HuH-7.5 (cell line): ENCODE data around the gene KRT40.

Experiments
- DNase-seq: peaks from one replicate; pipeline ENCODE4 v3.0.0; 2011; ENCODE audit warnings: low spot score

KRT40 gene

GRCh38 chr17:40952154-40952553, 32.0 kb downstream of the KRT40 start:
- DNase-seq: no peak

GRCh38 chr17:40951011-40951622, 33.0 kb downstream of the KRT40 start:
- no peak for DNase-seq

DNA sequence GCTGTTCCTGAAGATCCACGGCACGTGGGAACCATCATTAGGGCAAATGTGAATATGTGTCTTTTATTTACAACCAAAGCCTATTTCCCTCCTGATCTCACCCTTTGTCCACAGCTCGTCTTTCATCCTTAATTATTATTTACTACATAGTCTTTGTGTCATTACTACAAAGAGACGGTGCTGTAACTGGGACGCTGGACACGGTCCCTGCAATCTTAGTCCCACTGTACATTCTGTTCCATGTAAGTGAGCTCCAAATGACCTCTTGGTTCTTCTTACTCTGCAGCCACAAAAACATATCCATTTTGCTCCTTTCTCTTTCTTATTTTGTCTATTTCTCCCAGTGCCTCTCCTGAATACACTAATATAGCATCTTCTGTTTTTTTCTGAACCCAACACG, 34.0 kb downstream of the KRT40 start:
- no peak for DNase-seq

GRCh38 chr17:40949418-40949817, 34.7 kb downstream of the KRT40 start:
- DNase-seq: no peak

GRCh38 chr17:40947929-40948328, 36.2 kb downstream of the KRT40 start:
- no peak for DNase-seq

- DNase-seq: no peak
Measured at GRCh38 chr17:40945414-40945813, 38.7 kb downstream of the KRT40 start.

DNA sequence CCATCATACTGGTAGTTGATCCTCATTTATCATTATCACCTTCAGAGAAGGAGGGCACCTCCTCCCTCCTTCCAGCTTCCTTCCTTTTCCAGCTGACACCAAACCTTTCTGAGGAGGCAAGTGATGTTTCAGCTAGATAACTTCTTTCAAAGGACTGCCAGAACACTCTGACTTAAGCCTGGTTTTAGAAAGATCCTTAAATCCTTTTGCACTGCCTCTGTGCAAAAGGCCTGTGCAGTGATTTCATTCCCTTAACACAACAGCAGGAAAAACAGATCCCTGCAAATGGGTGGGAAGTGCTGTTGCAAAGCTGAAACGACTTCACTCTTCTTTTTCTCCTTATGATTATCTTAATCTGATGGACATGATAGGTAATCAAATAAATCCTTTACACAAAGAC, 39.6 kb downstream of the KRT40 start:
- DNase-seq: no peak

DNA sequence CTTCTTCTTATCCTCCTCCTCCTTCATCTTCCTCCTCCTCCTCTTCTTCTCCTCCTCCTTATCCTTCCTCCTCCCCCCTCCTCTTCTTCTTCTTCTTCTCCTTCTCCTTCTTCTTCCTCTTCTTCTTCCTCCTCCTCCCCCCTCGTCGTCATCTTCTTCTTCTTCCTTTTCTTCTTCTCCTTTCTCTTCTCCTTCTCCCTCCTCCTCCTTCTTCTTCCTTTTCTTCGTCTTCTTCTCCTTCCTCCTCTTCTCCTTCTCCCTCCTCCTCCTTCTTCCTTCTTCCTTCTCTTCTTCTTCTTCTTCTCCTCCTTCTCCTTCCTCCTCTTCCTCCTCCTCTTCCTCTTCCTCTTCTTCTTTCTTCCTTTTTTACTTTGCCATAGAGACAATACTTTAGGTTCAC, 41.6 kb downstream of the KRT40 start:
- no peak for DNase-seq

- DNase-seq: no peak
Measured at GRCh38 chr17:40940266-40940665, 43.9 kb downstream of the KRT40 start.

GRCh38 chr17:40938981-40939380, 45.1 kb downstream of the KRT40 start:
- DNase-seq: no peak

DNA sequence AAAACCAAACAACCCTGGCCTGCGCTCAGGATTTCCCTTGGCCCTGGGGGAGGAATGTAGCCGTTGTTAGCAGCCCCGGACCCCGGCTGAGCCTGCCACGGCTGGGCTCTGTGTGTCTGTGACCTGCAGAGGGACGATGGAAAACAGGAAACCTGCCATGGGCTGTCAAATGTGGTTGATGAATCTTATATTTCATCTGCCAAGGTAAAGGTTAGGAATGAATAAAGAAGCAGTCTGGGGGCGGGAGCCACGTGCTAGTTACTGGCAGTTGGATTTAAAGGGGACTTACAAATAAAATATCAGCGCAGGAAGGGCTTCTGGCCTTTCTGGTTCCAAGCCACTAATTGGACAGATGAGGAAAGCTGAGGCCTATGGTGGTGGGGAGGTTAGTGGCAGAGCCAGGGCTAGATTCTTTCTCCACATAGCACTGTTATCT, 46.7 kb downstream of the KRT40 start, which contains the start of gene KRT23:
Gene KRT23, minus strand, starts transcription at position 263 of the 436 bp plus-strand sequence. CDS start 1,043 bp downstream, outside the sequence.
- DNase-seq: no peak

DNA sequence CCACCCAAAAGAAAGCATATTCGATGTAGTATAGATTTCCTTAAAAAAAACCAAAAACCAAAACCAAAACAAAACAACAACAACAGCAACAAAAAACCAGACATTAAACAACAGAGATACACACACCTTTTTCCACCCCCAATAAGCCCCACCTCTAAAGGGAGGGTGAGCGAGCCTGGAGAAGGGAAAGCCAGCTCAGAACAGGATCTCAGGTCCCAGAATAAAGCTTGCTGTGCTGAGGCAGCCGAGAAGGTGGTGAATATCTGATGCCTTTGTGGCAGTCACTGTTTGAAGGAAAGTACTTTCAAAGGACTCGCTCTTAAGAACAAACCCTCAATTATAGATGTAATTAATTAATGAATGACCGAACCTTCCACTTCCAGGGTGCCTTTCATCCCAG, 47.1 kb downstream of the KRT40 start:
- DNase-seq: no peak

- peak; percentile 19 for DNase-seq
Measured at GRCh38 chr17:40936437-40936971, 47.6 kb downstream of the KRT40 start.

DNA sequence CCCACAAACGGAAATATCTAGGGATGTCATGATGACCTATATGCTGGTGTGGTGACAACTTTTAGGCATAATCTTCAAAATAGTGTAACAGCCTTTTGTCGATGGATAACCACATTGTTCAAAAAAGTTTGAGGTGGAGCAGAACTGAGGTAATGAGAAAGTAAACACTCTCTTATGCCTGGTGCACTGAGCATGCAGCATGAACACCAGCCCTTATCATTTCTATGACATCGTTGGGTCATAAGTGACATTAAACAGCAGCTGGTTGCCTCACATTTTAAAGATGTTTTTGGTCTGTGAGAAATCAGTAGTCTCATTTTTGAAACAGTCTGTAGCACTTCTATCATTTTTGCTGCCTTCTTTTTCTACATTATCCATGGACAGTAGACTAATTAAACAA, 48.5 kb downstream of the KRT40 start:
- no peak for DNase-seq

- no peak for DNase-seq
Measured at GRCh38 chr17:40932608-40933007, 51.5 kb downstream of the KRT40 start.

GRCh38 chr17:40931311-40931710, 52.8 kb downstream of the KRT40 start:
- no peak for DNase-seq
